Measurements from ENCODE around the gene NEU4.

DNA sequence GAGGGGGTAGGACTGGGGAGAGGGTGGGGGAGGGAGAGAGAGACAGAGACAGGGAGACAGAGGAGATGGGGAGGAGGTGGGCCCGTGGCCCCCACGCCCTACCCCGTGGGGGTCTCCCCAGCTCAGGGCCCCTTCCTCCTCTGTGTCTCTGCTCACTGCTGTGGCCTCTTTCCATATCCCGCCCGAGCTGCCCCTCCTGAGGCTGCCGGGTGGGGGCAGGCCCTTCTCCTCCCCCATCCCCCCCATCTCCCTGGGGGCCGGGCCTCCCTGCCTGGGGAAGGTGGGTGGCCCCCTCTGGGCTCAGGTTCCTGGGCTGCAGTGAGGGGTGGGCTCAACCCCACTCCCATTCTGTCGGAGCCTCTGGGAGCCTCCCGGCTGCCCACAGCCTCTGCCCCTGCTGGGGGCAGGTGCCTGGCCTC lies 50.0 kb downstream of the NEU4 start:
- TF ChIP-seq, protein P1, sequence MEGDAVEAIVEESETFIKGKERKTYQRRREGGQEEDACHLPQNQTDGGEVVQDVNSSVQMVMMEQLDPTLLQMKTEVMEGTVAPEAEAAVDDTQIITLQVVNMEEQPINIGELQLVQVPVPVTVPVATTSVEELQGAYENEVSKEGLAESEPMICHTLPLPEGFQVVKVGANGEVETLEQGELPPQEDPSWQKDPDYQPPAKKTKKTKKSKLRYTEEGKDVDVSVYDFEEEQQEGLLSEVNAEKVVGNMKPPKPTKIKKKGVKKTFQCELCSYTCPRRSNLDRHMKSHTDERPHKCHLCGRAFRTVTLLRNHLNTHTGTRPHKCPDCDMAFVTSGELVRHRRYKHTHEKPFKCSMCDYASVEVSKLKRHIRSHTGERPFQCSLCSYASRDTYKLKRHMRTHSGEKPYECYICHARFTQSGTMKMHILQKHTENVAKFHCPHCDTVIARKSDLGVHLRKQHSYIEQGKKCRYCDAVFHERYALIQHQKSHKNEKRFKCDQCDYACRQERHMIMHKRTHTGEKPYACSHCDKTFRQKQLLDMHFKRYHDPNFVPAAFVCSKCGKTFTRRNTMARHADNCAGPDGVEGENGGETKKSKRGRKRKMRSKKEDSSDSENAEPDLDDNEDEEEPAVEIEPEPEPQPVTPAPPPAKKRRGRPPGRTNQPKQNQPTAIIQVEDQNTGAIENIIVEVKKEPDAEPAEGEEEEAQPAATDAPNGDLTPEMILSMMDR (IDR thresholded peaks at IDR 0.05): no peak
- no peak for TF ChIP-seq POLR2A (IDR thresholded peaks at IDR 0.05)

All from heart left ventricle (tissue), 13 donors.